GM19099 (cell line): ENCODE data around the gene MTAP.

Experiments used
- POLR2A ChIP-seq: IDR thresholded peaks from 3 replicates; pipeline ENCODE4 v1.6.1; 2011; ENCODE audit warnings: low read depth; ENCODE audit not compliant: insufficient read length; ENCODE audit errors: extremely low read depth

Gene MTAP

DNA sequence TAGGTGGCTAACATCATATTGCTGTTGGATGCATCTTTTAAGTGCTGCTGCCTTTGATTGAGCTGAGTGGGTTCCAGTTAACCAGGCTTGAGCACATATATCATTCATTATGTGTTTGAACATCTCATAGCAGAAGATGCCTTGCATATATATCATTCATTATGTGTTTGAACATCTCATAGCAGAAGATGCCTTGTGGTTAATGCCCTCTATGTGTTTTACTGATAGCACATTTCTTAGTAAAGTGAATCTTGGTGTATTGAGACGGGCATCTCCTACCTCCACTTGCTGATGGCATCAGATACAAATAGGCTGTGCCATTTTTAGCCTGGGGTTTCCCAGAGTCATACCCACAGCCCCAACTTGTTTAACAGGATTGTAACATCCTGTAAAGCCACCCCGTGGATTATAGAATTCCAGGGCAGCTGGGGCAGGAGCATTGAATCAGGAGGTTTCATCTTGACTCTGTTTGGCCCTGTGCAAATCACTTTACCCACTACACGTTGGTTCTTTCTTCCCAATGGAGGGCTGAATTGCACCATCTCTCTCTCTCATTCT is 26.5 kb downstream of the MTAP start:
- no peak for TF ChIP-seq POLR2A

DNA sequence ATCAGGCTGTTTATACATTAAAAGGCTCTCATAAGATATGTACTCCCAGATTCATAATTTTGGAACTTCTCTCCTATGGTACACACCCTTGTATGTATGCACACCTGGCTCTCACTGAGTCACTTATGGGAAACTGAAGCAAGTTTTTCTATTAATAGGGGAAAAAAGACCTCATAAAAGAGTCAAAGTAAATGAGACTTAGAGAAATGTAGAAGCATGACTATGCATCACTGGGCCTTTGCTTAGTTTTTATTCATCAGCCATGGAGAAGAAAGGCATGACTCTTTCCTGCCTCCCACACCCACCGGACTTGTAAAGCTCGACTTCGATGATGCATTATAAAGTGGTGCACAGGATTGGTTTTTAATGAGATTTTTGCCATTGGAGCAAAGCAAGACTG is 28.2 kb downstream of the MTAP start:
- no peak for TF ChIP-seq POLR2A

DNA sequence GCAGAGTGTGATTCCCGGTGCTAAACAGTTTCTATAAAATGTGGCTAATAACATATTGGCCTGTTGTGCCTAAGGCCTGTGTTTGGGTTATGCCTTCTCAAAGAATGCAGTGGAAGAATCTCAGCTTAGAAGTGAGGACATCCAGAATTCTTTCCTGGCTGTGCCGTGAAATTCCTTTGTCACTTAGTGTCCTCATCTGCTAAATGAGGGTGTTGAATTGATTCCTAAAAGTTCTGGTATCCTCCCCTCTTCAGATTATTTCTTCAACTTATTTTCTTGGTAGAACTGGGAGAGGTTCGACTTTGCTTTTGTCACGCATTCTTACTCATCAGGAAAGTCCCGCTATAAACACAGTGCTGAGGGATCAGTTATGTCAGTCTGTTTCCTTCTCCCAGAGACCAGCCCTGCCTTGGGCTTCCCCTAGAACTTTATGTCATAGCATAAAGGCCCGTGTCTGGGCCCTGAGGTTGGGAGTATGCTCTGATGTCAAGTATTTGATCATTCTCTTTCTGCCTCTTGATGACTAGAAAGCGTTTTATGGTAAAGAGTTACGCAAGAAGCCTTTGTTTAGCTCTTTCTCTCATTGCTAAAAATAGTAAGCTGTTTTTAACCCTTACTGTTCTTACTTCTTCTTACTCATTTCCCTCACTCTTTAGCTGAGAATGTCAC is 29.5 kb downstream of the MTAP start:
- no peak for TF ChIP-seq POLR2A

DNA sequence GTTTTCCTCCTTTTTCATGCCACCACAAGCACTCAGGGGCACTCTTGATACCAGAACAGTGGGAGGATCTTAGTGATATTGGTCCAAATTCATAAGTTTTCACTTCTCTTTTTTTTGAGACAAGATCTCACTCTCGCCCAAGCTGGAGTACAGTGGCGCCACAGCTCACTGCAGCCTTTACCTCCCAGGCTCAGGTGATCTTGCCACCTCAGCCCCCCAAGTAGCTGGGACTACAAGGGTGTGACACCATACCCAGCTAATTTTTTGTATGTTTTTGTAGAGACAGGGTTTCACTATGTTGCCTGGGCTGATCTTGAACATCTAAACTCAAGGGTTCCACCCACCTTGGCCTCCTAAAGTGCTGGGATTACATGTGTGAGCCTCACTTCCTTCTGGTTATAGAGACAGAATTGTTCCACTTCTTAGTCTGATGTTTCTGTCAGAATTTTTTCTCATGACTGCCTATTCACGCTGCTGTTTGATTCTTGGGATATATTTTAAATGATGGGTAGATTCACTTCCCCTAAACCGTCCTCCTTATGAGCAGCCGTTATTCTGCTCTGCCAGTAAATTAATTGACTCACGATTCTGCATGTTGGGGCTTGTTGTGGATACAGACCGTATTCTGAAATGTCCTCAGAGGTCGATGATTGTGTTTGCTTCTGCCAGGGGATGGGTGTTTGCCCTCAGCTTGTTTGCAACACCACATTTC is 30.8 kb downstream of the MTAP start:
- TF ChIP-seq POLR2A = no peak

DNA sequence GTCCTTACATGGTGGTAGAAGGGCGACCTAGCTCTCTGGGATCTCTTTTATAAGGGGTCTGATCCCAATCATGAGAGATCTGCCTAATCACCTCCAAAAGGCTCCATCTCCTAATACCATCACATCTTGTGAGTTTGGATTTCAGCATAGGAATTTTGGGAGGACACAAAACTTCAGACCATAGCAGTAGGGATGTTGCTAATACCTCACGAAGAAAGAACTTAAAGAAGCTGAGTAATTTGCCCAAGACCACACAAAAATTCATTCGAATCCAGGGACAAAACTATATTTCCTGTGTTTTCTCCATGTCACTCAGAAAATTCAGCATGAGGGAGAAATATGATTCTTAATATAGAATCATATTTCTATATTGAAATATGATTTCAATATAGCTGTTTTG is 32.7 kb downstream of the MTAP start:
- TF ChIP-seq POLR2A = no peak

DNA sequence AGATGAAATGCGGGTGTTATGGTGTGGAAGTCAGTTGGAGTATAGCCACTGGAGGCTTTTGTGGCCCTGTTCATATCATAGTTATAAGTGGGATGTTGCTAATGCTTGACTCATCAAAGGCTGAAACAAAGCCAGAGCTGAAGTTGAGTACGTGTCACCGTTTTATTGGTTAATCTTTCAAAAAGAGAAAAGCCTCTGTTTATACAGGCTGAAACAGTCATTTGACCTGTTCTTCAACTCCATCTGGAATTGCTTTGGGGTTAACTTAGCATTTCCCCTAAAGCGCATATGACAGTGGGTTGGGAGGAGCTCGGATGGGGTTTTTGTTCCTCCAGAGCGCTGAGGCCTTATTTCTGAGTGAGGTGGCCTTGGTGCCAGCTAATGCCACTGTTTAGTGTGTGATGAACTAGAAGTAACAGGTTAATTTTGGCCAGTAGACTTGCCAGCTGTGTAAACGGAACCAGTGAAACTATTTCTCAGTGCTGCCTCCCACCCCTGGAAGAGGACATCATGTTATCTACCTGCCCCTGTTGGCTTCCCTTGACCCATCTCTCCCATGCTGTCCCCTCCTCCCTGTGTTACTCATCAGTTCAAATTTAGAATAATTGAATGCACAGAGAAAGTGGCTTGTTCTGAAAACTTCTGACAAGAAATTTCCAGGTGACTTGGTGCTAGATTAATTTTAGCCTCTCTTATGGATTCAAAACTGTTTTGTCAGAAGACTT is 34.2 kb downstream of the MTAP start:
- TF ChIP-seq POLR2A = no peak

DNA sequence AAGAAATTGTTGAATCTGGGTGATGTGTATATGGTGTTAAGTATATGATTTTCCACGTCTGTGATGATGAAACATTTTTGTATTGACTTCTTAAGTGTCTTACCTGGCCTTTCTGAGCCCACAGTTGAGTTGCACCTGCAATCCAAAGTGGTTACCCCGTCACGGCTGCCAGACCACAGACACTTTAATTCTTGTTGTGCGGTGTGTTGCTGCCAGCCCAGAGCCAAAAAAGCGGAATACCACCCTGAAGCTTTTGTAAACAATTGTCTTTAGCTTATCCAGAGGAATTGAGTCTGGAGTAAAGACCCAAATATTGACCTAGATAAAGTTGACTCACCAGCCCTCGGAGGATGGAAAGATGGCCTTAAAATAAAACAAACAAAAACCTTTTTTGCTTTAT is 35.1 kb downstream of the MTAP start:
- no peak for TF ChIP-seq POLR2A

DNA sequence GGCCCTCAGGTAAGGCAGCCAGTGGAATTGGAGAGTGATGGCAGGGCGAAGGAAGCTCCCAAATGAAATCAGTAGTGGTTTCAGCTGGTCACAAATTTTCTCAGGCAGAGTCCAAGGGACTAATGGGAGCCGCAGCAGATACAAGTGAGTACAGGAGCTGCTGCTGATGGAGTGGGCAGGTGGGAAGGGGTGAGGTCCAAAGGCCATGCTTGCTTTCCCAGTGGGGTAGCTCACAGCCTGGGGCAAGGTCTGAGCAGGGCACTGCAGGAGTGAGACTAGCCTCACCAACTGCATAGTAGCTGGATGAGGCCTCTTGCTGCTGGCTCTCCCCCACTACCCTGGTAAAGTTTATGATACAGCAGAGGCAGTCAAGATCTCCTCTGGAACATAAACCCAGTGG is 38.2 kb downstream of the MTAP start:
- no peak for TF ChIP-seq POLR2A

DNA sequence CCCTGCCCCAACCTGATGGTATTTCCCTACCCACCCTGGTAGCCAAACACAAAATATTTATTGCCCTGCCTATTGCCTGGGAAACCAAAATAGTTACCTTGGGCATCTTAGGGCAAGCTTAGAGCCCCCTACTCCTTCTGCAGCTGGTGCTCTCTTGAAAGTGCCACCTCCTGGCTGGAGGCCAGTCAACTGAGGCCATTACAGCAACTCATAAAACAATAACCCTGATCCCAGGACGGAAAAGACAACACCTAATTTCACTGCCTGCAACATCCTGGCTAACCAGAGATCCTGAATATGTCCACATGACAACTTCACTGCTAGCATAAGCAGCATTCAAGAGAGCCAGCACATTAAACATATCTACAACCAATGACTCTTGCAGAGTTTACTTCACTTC is 38.7 kb downstream of the MTAP start:
- TF ChIP-seq POLR2A = no peak

DNA sequence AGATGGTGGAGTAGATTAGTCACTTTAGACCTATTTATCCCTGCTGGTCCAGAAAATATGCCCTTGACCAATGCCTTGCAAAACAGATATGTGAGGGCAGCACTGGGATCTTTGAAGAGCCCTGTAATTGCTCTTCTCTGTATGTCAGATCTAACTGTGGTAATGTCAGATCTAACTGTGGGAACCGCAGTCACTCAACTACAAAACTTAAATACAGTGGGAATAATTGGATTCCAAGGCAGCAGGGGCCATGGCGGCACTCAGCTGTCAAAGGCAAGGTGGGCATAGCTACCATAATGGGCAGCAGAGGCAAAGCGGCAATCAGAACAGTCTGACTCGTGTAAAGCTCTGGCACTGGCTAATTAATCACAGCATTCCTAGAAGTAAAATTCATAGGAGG is 46.2 kb downstream of the MTAP start:
- no peak for TF ChIP-seq POLR2A

DNA sequence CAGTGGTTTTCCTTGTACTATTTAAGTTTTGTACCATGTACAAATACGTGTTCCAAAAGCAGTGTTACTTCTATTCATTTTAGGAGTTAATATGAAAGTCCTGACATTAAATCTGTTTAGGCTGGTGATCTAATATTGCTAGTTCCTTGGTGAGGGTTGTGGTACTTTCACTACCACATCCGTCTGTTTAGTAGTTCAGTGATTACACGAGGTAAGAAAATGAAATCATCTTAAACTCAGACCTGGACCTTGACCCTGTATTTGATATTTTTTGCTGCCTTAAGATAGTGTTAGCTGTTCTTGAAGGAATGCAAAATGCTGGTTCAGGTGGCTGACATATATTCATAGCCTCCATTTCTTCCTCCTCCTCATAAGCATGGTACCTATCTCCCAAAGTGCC is 50.3 kb downstream of the MTAP start:
- TF ChIP-seq POLR2A = no peak

DNA sequence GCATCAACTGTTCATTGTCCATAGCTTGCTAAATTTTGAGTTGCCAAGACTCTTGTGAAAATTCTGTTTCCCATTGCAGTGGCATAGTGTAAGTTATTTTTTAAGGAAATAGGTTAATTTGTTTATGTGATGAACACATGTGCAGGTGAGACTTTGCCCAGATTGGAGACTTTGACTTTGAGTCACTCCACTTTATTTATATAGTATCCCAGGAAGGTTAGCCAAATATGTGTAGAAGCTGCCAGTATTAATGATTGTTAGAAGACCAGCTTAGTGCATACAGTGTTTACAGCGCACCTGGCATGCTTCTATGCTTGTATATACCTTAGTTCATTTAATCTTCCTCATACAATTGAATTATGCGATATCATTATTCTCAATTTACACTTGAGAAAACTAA is 51.0 kb downstream of the MTAP start:
- no peak for TF ChIP-seq POLR2A

DNA sequence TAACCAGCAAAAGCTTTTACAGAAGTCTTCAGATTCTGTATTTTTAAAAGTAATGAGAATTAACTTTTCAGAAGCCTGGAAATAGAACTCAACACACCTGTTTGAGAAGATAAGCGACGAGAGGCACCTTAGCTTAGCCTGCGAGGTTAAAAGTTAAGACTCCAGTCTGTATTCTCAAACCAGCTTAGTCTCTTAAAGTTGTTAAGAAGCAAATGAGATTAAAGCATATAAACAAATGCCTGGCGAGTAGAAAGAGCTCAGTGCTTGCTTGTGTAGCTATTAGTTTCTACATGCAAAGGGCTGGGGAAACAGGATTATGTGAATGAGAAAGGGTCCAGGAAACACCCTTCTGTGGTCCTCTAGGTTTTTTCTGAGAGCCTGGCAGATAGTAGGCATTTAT is 51.7 kb downstream of the MTAP start:
- TF ChIP-seq POLR2A = no peak

DNA sequence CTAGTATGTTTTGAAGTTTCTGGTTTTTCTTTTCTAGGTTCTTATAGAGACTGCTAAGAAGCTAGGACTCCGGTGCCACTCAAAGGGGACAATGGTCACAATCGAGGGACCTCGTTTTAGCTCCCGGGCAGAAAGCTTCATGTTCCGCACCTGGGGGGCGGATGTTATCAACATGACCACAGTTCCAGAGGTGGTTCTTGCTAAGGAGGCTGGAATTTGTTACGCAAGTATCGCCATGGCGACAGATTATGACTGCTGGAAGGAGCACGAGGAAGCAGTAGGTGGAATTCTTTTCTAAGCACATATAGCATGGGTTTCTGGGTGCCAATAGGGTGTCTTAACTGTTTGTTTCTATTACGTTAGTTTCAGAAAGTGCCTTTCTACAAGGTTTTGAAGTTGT is 52.2 kb downstream of the MTAP start:
- TF ChIP-seq POLR2A = no peak

DNA sequence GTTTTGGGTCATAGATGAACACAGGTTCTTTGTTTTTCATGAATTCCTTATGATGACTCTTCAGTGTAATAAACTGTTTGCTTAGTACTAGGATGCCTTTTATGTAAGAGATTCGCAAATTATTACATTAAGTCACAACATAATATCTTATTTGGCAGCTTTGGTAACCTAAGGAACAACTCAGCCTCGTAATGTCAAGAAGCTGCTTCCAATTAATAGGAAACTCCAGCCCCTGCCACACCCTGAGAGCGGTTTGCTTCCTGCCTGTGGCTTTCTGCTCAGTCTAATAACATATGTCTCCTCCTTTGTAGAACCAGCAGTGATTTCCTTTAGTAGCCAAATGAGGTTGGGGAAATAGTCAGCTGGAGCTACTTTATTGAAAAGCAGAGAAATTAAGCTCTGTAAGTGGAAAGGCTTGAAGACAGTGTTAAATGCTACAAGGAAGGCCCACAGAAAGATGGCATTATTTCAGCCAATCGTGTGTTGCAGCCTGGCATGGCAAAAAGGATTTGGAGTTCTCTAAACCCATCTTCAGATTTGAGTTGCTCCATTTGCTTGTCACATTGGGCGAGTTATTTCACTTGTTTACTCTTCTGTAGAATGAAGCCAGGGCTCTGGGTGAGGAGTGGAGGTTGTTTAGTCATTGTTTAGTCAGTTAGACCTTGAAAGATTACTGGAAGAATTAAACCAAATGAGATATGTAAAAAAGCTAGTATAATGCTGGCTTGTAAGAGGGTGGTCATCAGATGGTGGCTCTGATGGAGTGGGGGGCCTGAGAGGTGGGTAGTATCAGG is 54.1 kb downstream of the MTAP start:
- TF ChIP-seq POLR2A = no peak
